HG03565 (cell line): ENCODE measurements around the gene FOXD3.
"Not testable (repeated sequence)": the region's sequence is repeated elsewhere in the genome, so short reads cannot be mapped to it uniquely, and the experiment has no call there.

ENCODE experiments used
- ATAC-seq: cut with Tn5 transposase; IDR thresholded peaks from one replicate; pipeline ENCODE4 v1.9.1; 2021; ENCODE audit warnings: mild to moderate bottlenecking, moderate library complexity; ENCODE audit not compliant: unreplicated experiment

FOXD3 gene

DNA sequence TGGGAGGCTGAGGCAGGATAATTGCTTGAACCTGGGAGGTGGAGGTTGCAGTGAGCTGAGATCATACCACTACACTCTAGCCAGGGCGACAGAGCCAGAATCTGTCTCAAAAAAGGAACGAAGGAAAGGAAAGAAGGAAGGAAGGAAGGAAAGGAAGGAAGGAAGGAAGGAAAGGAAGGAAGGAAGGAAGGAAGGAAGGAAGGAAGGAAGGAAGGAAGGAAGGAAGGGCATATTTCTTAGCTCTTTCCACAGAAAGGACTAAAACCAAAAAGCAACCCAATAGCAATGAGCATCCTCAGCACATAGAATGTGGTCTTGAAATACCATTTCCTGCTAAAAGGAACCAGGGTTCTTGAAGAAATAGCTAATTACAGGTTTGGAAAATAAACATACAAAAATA lies 33.9 kb downstream of the FOXD3 start:
- not testable (repeated sequence) for ATAC-seq

DNA sequence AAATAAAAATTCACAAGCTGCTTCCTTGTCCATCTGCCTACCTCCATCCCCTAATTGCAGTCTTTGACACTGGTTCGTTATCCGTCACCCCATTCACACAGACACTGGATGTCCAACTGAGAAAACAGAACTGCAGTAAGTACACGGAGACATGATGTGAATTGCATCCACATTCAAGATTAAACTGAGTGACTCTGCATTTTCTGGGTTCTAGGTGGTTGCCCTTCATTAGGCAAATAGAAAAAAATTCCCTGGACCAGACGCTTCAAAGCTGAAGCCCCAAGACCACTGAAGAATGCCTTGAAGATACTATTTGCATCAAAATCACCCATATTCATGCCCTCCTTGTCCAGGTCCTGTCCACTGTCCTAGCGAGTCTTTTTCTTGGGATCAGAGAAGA lies 37.2 kb downstream of the FOXD3 start:
- no peak for ATAC-seq

DNA sequence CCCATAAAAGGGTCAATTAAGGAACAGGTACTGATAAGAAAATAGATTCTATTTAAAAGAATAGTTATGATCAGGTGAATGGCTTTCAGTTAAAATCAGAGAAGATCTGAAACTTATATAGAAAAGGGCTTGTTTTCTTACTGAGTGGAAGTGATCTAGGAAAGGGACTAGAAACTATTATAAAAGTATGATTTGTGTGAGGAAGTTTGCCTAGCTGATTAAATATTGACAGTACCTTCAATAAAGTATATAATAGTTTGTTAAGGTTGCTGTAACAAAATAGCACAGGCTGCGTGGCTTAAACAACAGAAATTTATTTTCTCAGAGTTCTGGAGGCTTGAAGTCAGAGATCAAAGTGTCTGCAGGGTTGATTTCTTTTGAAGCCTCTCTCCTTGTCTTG lies 39.7 kb downstream of the FOXD3 start:
- no peak for ATAC-seq

DNA sequence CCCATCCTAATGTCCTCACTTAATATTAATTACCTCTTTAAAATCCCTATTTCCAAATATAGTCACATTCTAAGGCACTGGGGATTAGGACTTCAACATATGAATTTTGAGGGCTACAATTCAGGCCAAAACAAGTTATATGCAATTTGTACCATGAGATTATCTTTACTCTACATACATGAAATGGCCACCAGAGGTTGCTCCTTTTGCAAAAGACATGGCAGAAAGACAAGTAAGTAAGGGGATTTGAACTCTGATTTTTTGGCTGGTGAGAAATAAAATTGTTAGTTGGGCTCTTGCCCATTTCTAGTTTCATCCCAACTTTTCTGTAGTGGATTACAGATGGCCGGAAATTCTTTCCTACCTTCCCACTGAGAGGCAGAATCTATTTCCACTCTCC lies 40.2 kb downstream of the FOXD3 start:
- ATAC-seq = no peak

DNA sequence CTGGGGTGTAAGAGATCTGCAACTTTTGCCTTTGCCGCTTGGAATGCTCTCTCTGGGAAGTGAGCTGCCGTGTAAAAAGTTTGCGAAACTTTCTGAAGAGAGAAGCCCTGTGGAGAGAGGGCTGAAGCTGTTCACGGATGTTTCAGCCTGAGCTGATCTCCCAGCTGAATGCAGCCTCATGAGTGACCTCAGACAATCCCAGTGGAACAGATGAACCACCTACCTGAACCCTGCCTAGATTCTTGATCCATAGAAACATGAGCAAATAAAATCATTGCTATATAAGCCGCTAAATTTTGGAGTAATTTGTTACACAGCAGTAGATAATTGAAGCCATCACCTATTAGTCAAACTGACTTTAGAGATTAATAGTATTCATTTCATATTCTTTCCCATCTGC lies 40.6 kb downstream of the FOXD3 start:
- ATAC-seq = no peak

DNA sequence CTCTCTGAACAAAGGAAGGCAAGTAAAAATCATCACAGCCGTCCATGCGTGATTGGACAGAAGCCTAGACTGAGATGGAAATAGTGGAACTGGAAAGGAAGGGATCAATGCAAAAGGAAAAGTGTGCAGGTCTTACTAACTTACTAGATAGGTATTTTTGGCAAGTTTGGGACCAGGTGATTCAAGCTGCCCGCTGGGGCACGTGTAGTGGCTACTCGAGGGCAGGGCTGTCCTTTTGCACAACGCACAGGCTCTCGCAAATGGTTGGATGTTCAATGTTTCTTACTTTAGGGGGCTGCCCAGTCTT lies 44.5 kb downstream of the FOXD3 start:
- ATAC-seq = no peak

DNA sequence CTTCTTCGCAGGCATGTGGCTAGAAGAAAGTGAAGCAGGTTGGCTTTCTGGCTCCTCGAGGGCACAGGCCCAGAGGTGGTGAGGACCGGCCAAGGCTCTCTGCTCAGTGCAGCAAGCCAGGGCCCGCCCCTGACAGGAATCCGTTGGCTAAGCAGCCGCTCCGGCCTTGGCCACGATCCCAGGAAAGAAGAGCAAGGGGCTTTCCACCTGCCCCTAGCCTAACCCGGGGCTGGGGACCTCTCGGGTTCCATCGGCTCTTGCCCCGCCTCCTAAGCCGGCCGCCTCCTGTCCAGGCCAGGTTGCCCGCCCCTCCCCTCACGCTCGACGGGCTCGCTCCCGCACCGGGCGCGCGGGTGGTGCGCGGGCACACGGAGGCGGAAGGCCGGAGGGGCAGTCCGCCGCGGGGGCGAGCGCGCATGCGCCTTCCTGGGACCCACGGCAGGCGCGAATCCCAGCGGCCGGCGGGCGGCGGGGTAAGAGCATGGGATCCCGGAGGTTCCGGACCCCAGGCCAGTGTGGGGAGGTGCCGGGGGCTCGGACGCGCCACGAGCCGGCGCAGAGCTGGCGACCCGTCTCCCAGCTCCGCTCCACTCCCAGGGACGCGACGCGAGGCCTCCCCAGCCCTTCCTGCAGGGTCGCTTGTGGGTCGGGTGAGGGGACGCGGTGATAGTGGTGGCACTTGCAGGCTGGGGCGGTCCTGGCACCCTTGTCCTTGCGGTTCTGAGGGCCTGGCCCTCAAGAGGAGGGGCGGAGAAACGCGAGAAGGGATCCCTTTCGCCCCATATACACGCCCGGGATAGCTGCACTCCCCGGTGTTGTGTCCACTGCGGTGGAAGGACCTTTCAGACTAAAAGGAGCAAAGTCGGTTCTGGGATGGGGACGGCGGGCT lies 45.1 kb downstream of the FOXD3 start, which contains the start of gene ALG6:
TSS of gene ALG6 (plus strand) at position 413 of the 889 bp plus-strand sequence. CDS start 3,351 bp downstream, outside the sequence.
- ATAC-seq = peak; percentile 92

DNA sequence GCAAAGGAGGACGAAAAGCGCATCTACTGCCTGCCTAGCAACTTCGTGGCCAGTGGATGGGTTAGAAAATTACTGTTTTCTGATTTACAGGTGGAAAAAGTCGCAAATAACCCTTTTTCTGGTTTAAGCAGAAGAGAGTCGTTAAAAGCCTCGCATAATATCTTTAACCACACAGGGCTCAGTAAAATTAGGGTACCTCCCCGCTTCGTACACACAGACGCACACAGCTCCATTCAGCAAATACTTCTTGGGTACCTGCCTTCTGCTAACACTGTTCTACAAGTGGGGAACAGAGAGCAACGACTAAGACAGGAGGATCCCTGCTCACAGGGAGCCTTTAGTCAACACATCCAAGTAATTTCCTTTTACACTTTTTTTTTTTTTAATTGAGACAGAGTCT lies 45.8 kb downstream of the FOXD3 start:
- no peak for ATAC-seq
